ENCODE results near the gene ACSM6. TPM values are rescaled to one million over a fixed set of nuclear protein-coding genes. Genes with fewer than 3 reads are reported as not detected.

ACSM6 gene
- total and polyA plus RNA-seq, 8 donors: 0.13 to 7.5 (median 0.68) TPM; not detected in 3

DNA sequence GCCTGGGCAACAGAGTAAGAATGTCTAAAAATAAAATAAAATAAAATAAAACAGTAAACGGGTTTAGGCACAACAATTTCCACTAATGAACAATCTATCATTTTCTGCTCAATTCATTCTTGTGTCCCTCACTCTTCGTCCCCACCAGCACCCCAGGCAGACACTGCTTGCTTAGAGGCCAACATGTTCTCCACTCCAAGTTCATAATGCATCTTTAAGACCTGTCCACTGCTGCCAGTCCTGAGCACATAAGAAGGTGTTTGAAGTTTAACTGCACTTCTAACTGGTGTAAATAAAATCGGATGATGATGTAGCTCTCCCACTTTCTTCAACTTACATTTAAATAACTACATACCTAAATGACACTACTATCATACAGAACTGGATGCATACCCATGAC, 83.6 kb downstream of the ACSM6 start:
- H3K27ac ChIP-seq: peak overlapping the region in 4 of 5 donors; percentile 77 to 91 (median 83)
- no peaks in the 10 kb centered on the region for H3K36me3 ChIP-seq
- intact Hi-C loops (cut with DNase I; ENCODE audit: low total_unique reads): no loop called here
- WGBS, 5 donors: 60 to 77% (median 62%) methylated on average over 3 of the region's 3 CpGs
- H3K4me3 ChIP-seq: no peak overlapping the region
- H3K27me3 ChIP-seq: no peaks in the 10 kb centered on the region
- peaks cover 52 to 96% (median 72%) of the 10 kb centered on the region in 4 donors for H3K4me1 ChIP-seq
- H3K9me3 ChIP-seq: no peaks in the 10 kb centered on the region
- TF ChIP-seq, protein P1, sequence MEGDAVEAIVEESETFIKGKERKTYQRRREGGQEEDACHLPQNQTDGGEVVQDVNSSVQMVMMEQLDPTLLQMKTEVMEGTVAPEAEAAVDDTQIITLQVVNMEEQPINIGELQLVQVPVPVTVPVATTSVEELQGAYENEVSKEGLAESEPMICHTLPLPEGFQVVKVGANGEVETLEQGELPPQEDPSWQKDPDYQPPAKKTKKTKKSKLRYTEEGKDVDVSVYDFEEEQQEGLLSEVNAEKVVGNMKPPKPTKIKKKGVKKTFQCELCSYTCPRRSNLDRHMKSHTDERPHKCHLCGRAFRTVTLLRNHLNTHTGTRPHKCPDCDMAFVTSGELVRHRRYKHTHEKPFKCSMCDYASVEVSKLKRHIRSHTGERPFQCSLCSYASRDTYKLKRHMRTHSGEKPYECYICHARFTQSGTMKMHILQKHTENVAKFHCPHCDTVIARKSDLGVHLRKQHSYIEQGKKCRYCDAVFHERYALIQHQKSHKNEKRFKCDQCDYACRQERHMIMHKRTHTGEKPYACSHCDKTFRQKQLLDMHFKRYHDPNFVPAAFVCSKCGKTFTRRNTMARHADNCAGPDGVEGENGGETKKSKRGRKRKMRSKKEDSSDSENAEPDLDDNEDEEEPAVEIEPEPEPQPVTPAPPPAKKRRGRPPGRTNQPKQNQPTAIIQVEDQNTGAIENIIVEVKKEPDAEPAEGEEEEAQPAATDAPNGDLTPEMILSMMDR (IDR thresholded peaks at IDR 0.05): no peak
- TF ChIP-seq POLR2AphosphoS5 (IDR thresholded peaks at IDR 0.05) (no peak), POLR2A (IDR thresholded peaks at IDR 0.05) (no peak), EP300 (IDR thresholded peaks at IDR 0.05) (no peak)
- no peak for DNase-seq

Small RNA genes within 50 kb of the gene (small RNA-seq; reads per million reads assigned to genes)
- 0 reads per million in 4 donors for gene AL157834.3

Other genes with a start within 250 kb of the ACSM6 start
- 1 to 10 TPM in 3 of 5 donors, not detected in 2; 1.1 to 5.8 (median 3.5) TPM for gene CYP2C8, start 124.7 kb upstream of the ACSM6 start, total RNA-seq
- 1 to 10 TPM; 1.4 to 5.7 (median 1.8) TPM for gene CYP2C8, start 124.7 kb upstream of the ACSM6 start, polyA plus RNA-seq
- 100 to 1,000 TPM in 2 of 5 donors, 10 to 100 TPM in 3; 41.7 to 231 (median 83.9) TPM for gene PDLIM1, start 96.8 kb downstream of the ACSM6 start, total RNA-seq
- 100 to 1,000 TPM; 168 to 289 (median 277) TPM for gene PDLIM1, start 96.8 kb downstream of the ACSM6 start, polyA plus RNA-seq

Measured in stomach (tissue), 9 donors.